Fibroblast of villous mesenchyme (primary cell): ENCODE results near the gene RRBP1. TPM values are rescaled to one million over a fixed set of nuclear protein-coding genes. Genes with fewer than 3 reads are reported as not detected.

Source experiments
- DNase-seq: peaks from one replicate; pipeline ENCODE4 v3.0.0-alpha.2; 2010; ENCODE audit warnings: low read depth
- H3K4me3 ChIP-seq: 2 replicates; pipeline ENCODE4 v1.5.1; 2011; ENCODE audit warnings: low read depth, mild to moderate bottlenecking, low read length
- total RNA-seq: library from RNA; depleted of rRNA; stranded (reverse); fragments of >200 nt; gene quantifications from 2 replicates; pipeline ENCODE4 v1.2.3, GENCODE V29; 2012
- TF ChIP-seq, protein P1 (sequence below): IDR thresholded peaks from 2 replicates; pipeline ENCODE4 v1.5.1; 2012; ENCODE audit warnings: low read depth, mild to moderate bottlenecking, low read length; ENCODE audit not compliant: insufficient read depth

The RRBP1 gene
- total RNA-seq, 1 donor, result 123 TPM

DNA sequence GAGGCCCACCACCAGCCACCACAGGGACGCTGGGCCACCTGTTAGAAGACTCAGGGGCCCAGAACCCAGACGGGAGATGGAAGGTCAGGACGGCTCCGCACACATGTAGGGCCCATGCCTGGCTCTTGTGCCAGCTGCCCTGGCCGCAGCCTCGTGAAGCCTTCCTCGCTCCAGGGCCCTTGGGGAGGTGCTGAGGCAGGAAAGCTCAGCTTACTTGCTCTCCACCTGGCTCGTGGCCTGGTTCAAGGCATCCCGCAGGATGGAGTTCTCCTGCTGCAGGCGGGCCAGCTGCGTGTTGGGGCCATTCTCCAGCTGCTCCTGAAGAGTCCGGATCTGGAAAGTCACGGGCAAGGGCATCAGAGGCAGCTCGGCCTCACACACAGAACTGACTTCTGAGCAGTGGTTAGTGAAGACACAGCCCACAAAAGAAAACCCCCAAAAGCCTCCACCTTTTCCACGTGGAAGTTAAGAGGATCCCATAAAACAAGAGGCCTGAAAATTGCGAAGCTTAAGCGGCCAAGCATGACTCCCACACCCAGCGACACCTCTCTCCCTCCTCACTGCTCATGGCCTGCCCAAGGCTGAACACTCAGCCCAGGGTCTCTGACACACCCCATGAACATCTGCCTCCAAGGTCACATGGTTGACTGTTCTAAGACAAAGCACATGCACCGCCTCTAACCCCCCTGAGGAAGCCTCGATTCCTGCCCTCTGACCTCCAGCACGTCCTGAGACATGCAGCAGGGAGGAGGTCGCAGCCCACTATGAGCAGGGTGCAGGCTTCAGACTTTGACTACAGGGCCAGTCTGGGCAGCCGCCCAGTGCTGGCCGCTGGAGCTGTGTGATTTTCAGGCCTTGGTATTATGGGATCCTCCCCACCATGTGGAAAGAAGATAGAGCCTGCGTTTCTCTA, 46.5 kb downstream of the RRBP1 start:
- H3K4me3 ChIP-seq, result no peak overlapping the region
- TF ChIP-seq, protein P1, sequence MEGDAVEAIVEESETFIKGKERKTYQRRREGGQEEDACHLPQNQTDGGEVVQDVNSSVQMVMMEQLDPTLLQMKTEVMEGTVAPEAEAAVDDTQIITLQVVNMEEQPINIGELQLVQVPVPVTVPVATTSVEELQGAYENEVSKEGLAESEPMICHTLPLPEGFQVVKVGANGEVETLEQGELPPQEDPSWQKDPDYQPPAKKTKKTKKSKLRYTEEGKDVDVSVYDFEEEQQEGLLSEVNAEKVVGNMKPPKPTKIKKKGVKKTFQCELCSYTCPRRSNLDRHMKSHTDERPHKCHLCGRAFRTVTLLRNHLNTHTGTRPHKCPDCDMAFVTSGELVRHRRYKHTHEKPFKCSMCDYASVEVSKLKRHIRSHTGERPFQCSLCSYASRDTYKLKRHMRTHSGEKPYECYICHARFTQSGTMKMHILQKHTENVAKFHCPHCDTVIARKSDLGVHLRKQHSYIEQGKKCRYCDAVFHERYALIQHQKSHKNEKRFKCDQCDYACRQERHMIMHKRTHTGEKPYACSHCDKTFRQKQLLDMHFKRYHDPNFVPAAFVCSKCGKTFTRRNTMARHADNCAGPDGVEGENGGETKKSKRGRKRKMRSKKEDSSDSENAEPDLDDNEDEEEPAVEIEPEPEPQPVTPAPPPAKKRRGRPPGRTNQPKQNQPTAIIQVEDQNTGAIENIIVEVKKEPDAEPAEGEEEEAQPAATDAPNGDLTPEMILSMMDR, result no peak
- peak; percentile 52 for DNase-seq

DNA sequence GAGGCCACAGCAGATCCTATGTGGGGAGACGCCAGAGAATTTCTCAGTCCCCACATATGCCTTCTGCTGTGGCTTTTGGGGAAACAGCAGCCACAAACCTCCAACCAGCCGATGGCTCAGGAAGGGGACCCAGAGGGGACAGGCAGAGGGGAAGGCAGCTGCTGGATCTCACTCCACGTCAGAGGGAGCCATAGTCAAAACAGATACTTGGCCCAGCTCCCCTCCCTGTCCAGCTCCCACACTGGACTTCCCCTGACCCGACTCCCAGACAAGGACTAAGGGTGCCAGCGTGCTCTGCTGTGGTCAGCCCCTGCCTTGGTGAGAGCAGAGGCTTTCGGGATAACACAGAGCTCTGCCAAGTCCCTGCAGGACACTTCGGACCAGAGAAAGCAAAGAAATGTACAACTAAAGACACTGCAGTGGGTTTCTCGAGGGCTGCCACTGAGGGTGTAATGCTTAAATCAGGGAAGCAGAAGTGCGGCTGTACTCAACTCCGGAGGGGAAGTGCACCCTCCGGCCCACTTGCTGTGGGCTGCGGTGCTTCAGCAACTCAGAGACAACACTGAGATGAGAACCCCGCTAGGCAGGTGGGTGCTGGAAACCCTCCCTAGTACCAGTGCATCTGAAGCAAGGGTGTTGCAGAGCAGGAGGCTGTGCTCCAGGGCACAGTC, 47.2 kb downstream of the RRBP1 start:
- DNase-seq, result peak; percentile 60
- TF ChIP-seq, protein P1, result no peak
- no peak overlapping the region for H3K4me3 ChIP-seq

DNA sequence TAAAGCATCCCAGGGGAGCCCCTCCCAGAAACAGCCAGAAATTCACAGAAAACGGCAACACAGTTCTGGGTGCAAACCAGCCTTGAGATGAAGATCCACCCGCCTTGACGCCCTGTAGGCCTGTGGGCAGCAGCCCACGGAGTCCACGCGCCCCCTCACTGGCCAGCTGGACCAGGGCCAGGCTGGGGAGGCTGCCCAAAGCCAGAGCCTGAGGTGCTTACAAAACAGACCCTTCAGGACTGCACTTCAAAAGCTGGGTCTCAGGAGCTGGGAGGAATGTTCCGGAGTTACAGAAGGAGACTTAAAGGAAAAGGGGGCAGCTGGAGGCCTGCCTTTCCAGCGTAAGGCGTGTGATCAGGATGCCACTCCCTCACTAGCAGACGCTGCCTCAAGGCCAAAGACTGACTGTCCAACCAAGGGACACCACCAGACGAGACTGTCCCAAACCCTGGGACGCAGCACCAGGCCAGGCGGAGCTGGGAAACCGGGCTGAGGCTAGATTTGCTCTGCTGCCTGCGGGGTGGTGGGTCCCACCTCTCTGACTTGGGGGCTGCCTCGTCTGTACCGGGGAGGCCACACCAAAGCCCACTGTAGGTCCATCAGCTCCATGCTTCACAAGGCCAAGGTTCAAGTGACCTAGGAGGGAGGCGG, 48.1 kb downstream of the RRBP1 start:
- DNase-seq, result no peak
- no peak overlapping the region for H3K4me3 ChIP-seq
- TF ChIP-seq, protein P1, result no peak

DNA sequence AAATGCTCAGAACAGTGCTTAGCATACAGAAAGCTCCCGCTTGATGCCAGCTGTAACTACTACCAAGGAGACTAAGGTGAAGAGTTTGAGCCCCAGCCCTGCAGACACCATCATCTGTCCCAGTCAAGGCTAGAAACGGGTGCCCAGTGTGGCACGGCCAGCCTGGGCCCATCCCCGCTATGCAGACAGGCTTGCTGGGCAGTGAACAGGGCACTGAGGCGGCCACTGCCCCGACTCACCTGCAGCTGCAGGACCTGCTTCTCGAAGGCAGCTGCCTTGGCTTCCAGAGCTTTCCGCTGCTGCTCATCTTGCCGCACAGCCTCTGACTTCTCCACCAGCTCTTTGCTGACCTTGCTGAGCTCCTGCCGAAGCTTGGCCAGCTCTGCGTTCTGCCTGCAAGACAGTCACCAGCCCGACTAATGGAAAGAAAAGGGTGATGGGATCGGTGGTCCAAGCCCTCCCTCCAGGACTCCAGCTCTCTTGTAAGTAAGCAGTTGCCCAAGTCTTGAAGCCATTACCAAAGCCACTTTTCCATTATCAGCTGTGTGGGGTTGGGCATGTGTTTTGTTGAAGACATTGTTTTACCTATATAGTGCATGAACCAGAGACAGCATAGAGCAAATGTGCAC, 48.7 kb downstream of the RRBP1 start:
- TF ChIP-seq, protein P1, result no peak
- DNase-seq, result no peak

DNA sequence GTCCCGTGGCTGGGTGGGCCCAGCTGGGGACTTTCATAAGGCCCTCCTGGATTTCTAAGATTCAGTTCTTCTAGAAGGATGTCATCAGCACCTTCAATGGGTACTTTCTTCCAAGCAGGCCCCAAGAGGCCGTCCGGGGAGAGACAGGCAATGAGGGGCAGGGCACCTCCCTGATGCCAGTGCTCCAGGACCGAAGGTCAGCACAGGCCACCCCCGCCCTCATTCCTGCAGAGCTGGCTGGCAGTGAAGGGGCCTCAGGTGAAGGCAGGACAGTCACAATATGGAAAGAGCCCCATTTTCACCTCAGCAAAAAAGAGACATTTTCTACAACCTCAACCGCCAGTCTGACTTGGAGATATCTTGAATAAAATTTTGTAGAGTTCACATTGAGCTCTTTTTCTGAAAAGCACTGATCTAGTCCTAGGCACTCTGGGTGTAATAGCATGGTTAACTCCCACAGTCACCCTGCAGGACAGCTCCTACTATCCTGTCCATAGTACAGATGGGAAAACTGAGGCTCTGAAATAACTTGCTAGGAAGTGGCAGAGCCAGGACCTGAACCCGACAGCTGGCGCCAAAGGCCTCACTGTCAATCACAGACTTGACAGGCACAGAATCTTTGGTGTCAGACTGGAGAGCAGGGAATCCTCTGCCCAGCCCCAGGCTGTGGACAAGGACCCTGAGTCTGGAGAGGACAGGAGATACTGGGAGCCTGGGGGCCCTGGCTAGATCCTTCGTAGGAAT, 50.3 kb downstream of the RRBP1 start:
- TF ChIP-seq, protein P1, result no peak
- H3K4me3 ChIP-seq, result no peak overlapping the region
- DNase-seq, result no peak

More for the DNA sequence above, 48.7 kb downstream of the RRBP1 start:
- H3K4me3 ChIP-seq, result no peak overlapping the region

DNA sequence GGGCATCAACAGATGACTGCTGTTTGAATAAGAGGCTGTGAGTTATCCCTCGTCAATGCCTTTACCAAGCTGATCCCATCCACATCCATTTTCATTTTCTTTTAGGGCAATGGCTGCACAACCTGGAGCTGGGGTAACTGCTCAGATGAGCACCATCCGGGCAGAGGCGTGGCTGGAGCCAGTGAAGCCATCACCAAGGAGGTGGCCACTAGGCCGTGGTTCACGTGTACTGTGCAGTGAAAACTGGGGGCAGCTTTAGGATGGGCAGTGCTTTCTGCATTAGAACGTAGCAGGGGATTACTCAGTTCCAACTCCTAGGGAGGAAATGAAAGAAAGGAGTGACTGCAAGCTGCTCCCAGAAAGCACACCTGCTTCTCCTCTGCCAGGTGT, 51.2 kb downstream of the RRBP1 start:
- TF ChIP-seq, protein P1, result no peak
- DNase-seq, result no peak
- no peak overlapping the region for H3K4me3 ChIP-seq
